Dedifferentiated amniotic fluid mesenchymal stem cell (primary cell): ENCODE data around the gene CAGE1.
"Not testable (repeated sequence)": the region's sequence is repeated elsewhere in the genome, so short reads cannot be mapped to it uniquely, and the experiment has no call there.

Experiments used
- DNase-seq: peaks from one replicate; pipeline ENCODE4 v3.0.0-alpha.2; 2016; ENCODE audit errors: extremely low spot score

CAGE1 gene

GRCh38 chr6:7409740-7410139, 20.2 kb upstream of the CAGE1 start:
- DNase-seq, result no peak

DNA sequence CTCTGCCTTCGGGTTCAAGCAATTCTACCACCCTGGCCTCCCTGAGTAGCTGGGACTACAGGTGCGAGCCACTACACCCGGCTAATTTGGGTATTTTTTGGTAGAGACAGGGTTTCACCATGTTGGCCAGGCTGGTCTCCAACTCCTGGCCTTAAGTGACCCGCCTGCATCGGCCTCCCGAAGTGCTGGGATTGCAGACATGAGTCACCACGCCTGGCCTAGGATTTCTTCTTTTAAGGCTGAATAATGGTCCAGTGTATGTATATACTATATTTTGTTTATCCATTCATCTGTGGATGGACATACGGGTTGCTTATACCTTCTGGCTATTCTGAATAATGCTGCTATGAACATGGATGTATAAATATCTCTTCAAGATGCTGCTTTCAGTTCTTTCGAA, 17.2 kb upstream of the CAGE1 start:
- no peak for DNase-seq

- no peak for DNase-seq
Measured at GRCh38 chr6:7404546-7404945, 15.0 kb upstream of the CAGE1 start.

DNA sequence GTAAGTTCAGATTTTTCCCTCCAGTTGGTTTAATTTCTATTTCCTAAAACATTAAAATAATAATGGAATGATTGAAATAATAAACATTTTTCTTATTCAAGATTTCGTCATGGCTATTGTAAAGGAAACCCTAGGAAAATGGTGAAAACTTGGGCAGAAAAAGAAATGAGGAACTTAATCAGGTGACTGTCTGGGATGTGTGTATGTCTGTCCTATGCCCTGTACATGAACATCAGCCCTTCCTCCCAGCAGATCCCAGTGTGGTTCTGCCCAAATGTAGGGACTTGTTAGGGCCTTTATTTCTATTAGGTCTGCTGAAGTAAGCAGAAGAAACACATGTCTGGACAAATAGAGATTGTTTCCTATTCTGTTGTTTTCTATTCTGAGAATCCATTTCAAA, 13.2 kb upstream of the CAGE1 start:
- DNase-seq, result no peak

DNA sequence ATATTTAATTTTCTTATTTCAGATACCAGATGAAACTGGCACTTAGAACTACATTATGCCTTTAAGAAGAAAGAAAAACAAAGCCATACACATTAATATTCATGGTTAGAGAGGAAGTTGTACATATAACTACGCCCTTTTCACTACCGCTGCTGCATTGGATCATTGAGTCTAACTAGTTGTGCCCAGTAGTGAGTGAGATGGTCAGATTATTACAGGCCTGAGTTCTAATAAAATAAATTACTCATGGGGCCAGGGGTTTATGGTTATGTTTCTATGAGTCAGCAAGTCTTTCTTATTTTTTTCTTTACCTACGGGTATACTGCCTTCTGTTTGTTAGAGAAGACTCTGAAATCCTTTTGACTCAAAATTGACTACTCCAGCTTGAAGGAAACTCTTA, 11.5 kb upstream of the CAGE1 start:
- no peak for DNase-seq

DNA sequence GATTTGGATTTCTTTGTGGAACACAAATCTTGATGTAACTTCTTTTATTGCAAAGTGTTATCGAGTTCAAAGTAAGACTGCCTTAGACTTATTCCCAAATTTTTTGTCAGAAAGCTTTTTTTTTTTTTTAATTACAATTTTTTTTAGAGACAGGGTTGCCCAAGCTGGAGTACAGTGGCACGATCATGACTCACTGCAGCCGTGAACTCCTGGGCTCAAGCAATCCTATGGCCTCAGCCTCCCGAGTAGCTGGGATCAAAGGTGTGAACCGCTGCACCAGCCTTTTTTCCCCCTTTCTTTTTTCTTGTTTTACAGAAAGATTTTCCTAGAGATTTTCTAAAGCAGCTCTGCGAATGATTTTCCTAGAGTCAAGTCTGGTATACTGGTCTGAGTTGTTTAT, 2.9 kb upstream of the CAGE1 start:
- DNase-seq, result no peak

- no peak for DNase-seq
Measured at GRCh38 chr6:7391151-7391550, 1.6 kb upstream of the CAGE1 start.

- no peak for DNase-seq
Measured at GRCh38 chr6:7390226-7390878, 810 bp upstream of the CAGE1 start.

- peak; percentile 17 for DNase-seq
Measured at GRCh38 chr6:7389162-7389450, 436 bp downstream of the CAGE1 start.

DNA sequence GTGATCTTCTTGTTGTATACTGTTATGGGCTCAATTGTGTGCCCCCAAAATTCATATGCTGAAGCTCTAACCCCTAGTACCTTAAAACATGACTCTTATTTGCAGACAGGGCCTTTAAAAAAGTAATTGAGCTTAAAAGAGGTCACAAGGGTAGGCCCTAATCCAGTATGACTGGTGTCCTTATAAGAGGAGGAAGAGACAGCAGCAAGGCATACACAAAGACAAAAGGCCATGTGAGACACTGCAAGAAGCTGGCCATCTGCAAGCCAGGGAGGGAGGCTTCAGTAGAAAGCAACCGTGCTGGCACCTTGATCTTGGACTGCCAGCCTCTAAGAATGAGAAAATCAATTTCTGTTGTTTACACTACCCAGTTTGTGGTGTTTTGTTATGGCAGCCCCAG, 8.4 kb downstream of the CAGE1 start:
- DNase-seq, result no peak

DNA sequence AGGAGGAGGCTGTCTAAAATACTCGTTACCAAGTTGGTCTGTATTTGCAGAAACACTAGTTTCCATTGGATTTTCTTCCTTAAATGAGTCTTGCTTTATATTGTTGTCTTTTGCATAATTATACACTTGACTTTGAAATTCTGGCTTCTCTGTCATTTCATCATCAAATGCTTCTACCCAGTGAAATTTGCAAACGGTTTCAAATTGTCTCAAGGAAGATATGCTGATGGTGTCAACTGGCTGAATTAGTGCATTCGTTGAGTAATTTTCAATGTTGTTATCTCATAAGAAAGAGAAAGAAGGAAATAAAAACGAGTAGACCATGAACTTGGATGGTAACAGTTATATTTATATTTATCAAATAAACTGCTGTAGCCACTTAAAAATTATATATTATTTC, 10.8 kb downstream of the CAGE1 start:
- no peak for DNase-seq

DNA sequence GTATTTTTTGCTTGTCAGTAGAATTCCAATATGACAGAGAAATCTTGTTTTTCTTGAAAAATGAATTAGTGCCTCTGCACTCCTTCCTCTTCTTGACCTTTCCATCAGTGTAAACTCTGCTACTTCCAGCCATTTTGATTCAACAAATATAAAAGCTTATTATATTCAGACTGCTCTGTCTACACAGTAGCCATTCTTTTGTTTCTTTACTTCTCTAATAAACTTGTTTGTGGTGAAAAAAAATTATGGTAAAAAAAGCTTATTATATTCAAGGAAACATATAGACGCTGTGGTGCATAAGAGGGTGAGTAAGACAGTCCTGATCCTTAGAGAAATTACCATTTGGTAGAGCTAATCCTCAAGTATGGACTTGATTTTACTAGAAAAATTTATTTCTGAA, 11.6 kb downstream of the CAGE1 start:
- peak; percentile 11 for DNase-seq

DNA sequence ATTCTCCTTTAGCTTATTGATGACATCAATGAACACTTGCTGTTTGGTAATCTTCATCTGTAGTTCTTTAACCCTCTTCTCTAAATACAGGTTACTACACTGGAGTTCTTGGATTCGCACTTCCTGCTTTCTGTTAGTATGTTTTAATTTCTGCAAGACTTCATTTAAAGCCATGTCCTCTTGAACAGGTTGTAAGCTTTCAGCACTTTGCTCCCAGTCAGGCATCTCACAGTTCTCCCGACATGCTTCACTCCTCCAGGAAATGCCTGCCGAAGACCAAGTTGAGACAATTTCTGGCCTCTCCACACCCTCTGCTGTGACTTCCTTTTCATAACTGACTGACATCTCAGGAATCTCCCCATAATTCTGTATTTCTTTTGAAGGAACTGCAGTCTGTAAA, 15.8 kb downstream of the CAGE1 start:
- peak; percentile 7 for DNase-seq

DNA sequence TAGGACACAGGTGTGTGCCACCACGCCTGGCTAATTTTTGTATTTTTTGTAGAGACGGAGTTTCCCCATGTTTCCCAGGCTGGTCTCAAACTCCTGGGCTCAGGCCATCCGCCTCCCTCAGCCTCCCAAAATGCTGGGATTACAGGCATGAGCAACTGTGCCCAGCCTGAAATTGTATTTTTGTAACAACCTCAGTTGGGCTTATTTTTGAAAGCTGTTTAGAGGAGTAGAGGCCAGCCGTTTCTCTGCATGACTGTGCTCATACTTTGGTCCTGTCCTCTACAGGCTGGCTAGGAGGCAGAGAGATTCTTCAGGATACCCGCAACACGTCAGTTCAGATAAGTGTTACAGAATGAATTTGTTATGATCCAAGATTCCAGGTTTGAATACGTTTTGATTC, 22.1 kb downstream of the CAGE1 start:
- no peak for DNase-seq

- not testable (repeated sequence) for DNase-seq
Measured at GRCh38 chr6:7351916-7352315, 37.6 kb downstream of the CAGE1 start.

DNA sequence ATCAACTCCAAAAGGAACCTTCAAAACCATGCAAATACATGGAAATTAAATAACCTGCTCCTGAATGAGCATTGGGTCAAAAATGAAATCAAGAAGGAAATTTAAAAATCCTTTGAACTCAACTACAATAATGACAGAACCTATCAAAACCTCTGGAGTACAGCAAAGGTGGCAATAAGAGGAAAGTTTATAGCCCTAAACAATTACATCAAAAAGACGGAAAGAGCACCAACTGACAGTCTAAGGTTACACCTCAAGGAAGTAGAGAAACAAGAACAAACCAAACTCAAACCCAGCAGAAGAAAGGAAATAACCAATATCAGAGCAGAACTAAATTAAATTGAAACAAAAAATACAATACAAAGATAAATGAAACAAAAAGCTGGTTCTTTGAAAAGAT, 39.0 kb downstream of the CAGE1 start:
- not testable (repeated sequence) for DNase-seq

DNA sequence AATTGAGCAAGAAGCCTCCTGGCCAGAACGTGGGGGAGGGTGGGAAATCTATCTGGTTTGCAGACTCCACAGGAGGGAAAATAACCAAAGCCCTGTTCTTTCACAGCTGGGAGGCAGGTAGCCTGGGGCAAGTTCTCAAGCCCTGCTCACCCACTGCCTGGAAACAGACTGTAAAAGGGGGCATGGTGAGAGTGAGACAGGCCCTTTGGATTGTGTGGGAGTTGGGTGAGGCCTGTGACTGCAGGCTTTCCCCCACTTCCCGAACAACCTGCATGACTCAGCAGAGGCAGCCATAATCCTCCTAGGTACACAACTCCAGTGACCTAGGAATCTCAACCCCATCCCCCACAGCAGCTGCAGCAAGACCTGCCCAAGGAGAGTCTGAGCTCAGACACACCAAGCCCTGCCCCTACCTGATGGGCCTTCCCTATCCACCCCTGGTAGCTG, 42.0 kb downstream of the CAGE1 start:
- not testable (repeated sequence) for DNase-seq

DNA sequence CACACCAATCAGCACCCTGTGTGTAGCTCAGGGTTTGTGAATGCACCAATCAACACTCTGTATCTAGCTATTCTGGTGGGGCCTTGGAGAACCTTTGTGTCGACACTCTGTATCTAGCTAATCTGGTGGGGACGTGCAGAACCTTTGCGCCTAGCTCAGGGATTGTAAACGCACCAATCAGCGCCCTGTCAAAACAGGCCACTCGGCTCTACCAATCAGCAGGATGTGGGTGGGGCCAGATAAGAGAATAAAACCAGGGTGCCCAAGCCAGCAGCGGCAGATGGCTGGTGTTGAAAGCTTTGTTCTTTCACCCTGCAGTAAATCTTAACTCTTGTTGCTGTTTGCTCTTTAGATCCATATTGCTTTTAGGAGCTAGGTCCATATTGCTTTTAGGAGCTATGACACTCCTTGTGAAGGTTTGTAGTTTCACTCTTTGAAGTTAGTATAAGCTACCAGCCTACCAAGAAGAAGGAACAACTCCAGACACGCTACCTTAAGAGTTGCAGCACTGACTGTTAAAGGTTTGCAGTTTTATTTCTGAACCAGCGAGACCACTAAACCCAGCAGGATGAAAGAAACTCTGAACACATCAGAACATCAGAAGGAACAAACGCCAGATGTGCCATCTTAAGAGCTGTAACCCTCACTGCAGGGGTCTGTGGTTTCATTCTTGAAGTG, 44.6 kb downstream of the CAGE1 start:
- DNase-seq, result not testable (repeated sequence)

DNA sequence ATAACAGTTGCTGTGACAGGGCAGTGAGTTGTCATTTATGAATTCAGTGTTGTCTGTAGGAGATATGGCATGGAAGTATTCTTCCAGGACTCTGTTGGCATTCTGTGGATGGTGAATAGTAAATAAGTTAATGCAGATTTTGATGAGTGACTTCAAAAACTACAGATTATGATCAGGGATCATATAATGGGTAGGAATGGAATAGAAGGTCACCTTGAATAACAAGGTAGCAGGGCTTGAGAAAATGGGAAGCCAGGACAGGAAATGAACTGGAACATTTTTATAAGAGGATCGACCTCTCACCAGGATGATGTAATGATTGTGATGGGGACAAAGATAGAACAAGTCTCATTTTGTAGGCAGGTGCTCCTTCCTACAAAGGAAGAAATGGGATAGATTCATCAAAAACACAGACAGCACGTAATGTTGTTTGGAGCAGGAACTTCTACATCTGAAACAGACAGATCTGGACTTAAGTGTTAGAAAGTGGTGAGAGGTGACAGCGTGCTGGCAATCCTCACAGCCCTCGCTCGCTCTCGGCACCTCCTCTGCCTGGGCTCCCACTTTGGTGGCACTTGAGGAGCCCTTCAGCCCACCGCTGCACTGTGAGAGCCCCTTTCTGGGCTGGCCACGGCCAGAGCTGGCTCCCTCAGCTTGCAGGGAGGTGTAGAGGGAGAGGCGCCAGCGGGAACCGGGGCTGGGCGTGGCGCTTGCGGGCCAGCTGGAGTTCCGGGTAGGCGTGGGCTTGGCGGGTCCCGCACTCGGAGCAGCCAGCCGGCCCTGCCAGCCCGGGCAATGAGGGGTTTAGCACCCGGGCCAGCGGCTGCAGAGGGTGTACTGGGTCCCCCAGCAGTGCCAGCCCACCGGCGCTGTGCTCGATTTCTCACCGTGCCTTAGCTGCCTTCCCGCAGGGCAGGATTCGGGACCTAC, 45.7 kb downstream of the CAGE1 start:
- no peak for DNase-seq

DNA sequence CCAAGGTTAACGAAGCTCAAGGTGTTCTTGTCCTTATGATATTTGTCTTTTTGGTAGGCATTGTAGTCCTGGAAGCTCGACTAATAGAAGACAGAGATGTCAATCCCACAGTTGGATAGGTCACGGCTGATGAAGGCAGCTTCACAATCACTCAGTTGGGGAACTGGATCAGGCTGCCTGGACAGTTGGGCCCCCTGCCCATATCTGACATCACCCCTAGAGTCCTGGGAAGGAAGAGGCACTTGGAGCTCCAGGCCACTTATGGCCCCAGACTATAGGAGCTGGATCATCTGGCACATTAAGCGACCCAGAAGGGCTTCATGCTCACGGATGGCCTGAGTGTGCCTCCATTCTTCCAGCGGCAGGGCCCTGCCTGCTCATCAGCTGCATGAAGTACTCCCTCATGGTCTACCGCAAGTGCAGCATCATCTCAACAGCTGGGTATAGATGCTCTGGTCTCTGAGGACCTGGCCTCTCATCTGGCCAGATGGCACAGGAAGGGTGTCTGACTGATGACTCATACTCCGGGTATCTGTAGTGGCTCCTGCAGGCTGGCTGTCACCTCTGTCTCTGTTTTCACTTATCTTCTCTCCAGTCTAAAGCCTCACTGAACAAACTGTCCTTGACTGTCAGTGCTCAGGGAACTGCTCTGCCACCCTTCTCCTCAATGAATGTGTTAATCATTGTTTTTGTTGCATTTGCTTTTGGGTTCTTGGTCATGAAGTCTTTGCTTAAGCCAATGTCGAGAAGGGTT, 47.4 kb downstream of the CAGE1 start:
- DNase-seq, result no peak

GRCh38 chr6:7341271-7341670, 48.3 kb downstream of the CAGE1 start:
- no peak for DNase-seq
